ENCODE data around the gene CLEC6A.

GRCh38 chr12:8453796-8454195, 2.0 kb upstream of the CLEC6A start:
- TF ChIP-seq TAF1 (IDR thresholded peaks at IDR 0.05; ENCODE audit: borderline replicate concordance, insufficient read depth, low read length) (no peak), POLR2AphosphoS5 (IDR thresholded peaks at IDR 0.05; ENCODE audit: low read depth, low read length) (no peak), REST (IDR thresholded peaks at IDR 0.05; ENCODE audit: insufficient read depth in 1 of 2, low read depth in 2 of 2, low read length in 2 of 2) (no peak), SIN3A (IDR thresholded peaks at IDR 0.05; ENCODE audit: borderline replicate concordance, insufficient read depth, low read length) (no peak), FOXP2 (optimal IDR thresholded peaks at IDR 0.05; ENCODE audit: borderline replicate concordance, extremely low read depth, extremely low read length, insufficient read depth) (no peak)
